PC-3 (cell line): Measurements from ENCODE around the gene UBE2S. TPM values are rescaled to one million over a fixed set of nuclear protein-coding genes. Genes with fewer than 3 reads are reported as not detected.

ENCODE experiments used
- ATAC-seq: fragments of 200-7000 bp; cut with Tn5 transposase; 2 replicates; pipeline ENCODE4 v1.9.1; 2020; ENCODE audit warnings: mild to moderate bottlenecking, moderate library complexity
- BruUV-seq: library from RNA; stranded (reverse); fragments of 400-500 nt; replicated peaks from 2 replicates; lab custom pipeline; 2021; lab: Mats Ljungman, UMichigan
- CTCF ChIA-PET: fragments of 300-600 bp; sonication (Branson Sonifier 250); formaldehyde crosslinking; loops from one replicate; lab custom pipeline; 2022; ENCODE audit warnings: antibody characterized with exemption; lab: Charles Lee
- POLR2A ChIA-PET: fragments of 300-600 bp; sonication (Branson Sonifier 250); formaldehyde crosslinking; loops from one replicate; lab custom pipeline; 2022; ENCODE audit warnings: antibody characterized with exemption; ENCODE audit not compliant: unreplicated experiment; lab: Charles Lee
- DNase-seq: peaks from one replicate; pipeline ENCODE4 v3.0.0-alpha.2; 2015
- H2AFZ ChIP-seq: fragments of 300-600 bp; sonication (generic); 2 replicates; pipeline ENCODE4 v1.6.0; 2016; ENCODE audit warnings: antibody characterized with exemption, low read length
- H3F3A ChIP-seq: fragments of 300-600 bp; sonication (generic); one replicate; pipeline ENCODE4 v1.6.0; 2017; ENCODE audit warnings: antibody characterized with exemption, low read length, control low read depth, mild to moderate bottlenecking; ENCODE audit not compliant: unreplicated experiment
- H3K27ac ChIP-seq: fragments of 300-600 bp; sonication (generic); 2 replicates; pipeline ENCODE4 v1.5.1; 2016; ENCODE audit warnings: mild to moderate bottlenecking, low read length
- H3K27me3 ChIP-seq: fragments of 300-600 bp; sonication (generic); 2 replicates; pipeline ENCODE4 v1.6.1; 2016; ENCODE audit warnings: low read length, mixed read lengths
- H3K36me3 ChIP-seq: fragments of 300-600 bp; sonication (generic); 2 replicates; pipeline ENCODE4 v1.6.1; 2016; ENCODE audit warnings: low read depth, mixed run types, low read length, mixed read lengths
- H3K4me1 ChIP-seq: fragments of 300-600 bp; sonication (generic); 2 replicates; pipeline ENCODE4 v1.5.1; 2016; ENCODE audit warnings: low read length; ENCODE audit not compliant: insufficient read depth
- H3K4me2 ChIP-seq: fragments of 300-600 bp; sonication (generic); 2 replicates; pipeline ENCODE4 v1.6.0; 2016; ENCODE audit warnings: low read length
- H3K4me3 ChIP-seq: fragments of 300-600 bp; sonication (generic); 2 replicates; pipeline ENCODE4 v1.5.1; 2016; ENCODE audit warnings: mild to moderate bottlenecking, low read length, mixed read lengths
- H3K79me2 ChIP-seq: fragments of 300-600 bp; sonication (generic); 2 replicates; pipeline ENCODE4 v1.6.1; 2017; ENCODE audit warnings: low read length, mixed read lengths
- H3K9ac ChIP-seq: fragments of 300-600 bp; sonication (generic); 2 replicates; pipeline ENCODE4 v1.6.0; 2016; ENCODE audit warnings: mild to moderate bottlenecking, low read length
- H3K9me2 ChIP-seq: fragments of 300-600 bp; sonication (generic); replicated peaks from 2 replicates; pipeline ENCODE4 v1.6.1; 2016; ENCODE audit warnings: mixed run types, low read length, mixed read lengths
- H3K9me3 ChIP-seq: fragments of 300-600 bp; sonication (generic); 2 replicates; pipeline ENCODE4 v1.6.1; 2016; ENCODE audit warnings: low read length, mixed read lengths
- H4K20me1 ChIP-seq: fragments of 300-600 bp; sonication (generic); 2 replicates; pipeline ENCODE4 v1.6.1; 2016; ENCODE audit warnings: low read length, mixed read lengths
- EZH2 ChIP-seq: fragments of 300-600 bp; sonication (generic); IDR thresholded peaks from one replicate; pipeline ENCODE4 v1.6.1; 2017; ENCODE audit warnings: antibody characterized with exemption, mild to moderate bottlenecking, low read length; ENCODE audit not compliant: unreplicated experiment
- EZH2phosphoT487 ChIP-seq: fragments of 300-600 bp; sonication (generic); IDR thresholded peaks from 2 replicates; pipeline ENCODE4 v1.6.1; 2018; ENCODE audit warnings: mild to moderate bottlenecking, antibody characterized with exemption, low read length, borderline replicate concordance
- intact Hi-C: fragments of 100-400 bp; cut with micrococcal nuclease; formaldehyde crosslinking; loops from 2 replicates; pipeline ENCODE4 v1.9.0; 2023
- total RNA-seq: library from RNA; depleted of rRNA; stranded (reverse); fragments of >200 nt; gene quantifications from 2 replicates; pipeline ENCODE4 v1.2.3, GENCODE V29; 2014
- TF ChIP-seq, protein P1 (sequence below): fragments of 300-600 bp; sonication (generic); conservative IDR thresholded peaks from 2 replicates; pipeline ENCODE4 v1.5.1; 2017; ENCODE audit warnings: antibody characterized with exemption, low read depth, mild to moderate bottlenecking, low read length

The UBE2S gene
- total RNA-seq, 1 experiment from 2014 or later: 2,245 TPM

DNA sequence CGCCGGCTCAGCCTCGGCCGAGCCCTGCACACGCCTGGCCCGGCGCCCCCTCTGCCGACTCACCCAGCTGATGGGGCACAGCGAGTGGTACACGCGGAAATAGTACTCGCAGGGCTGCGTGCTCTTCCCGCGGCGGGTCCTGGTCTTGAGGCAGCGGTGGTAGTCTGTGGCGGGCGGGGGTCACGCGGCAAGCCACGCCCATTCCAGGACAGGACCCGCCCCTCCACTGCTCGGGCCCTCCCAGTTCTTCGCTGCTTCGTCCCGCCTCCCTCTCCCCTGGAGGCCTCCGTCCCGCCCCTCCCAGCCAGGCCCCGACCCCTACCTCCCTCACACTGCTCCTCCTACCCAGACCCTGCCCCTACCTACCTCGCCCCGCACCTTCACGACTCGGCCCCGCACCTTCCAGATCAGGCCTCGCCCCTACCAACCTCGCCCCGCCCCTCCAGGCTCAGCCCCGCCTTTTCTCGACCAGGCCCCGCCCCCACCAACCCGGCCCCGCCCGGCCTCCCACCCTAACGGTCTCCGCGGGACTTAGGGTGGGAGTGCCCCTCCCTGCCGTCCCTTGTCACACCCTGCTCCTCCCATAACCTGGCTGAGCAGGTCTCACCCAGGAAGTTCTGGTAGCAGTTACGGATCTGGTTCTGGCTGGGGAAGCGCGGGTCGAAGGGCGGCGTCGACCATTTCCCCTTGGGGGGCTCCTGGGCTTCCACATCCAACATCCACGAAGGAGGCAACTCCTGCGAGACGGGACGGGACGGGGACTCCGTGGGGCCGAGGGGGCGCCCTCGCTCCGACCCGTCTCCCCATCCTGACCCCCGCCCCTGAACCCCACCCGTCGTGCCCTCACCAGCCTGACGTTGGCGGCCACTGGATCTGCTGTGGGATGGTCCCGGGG, 53.5 kb downstream of the UBE2S start:
- peak; percentile 81 for ATAC-seq
- H3K27me3 ChIP-seq: peaks cover 17% of the 10 kb centered on the region
- CTCF ChIA-PET: no interaction called here
- H3K9ac ChIP-seq: peak overlapping the region; percentile 48
- no peaks in the 10 kb centered on the region for H3K36me3 ChIP-seq
- no peaks in the 10 kb centered on the region for H3K79me2 ChIP-seq
- DNase-seq: peak; percentile 65
- H3K27ac ChIP-seq: no peak overlapping the region
- intact Hi-C loops: loop anchor here (2.0 kb wide), 1 partner anchor 15 kb away; the partner anchor contains the start of gene KMT5C
- no peaks in the 10 kb centered on the region for H3K9me2 ChIP-seq
- no peaks in the 10 kb centered on the region for H3K9me3 ChIP-seq
- H3K4me2 ChIP-seq: peak overlapping the region; percentile 91
- H4K20me1 ChIP-seq: no peaks in the 10 kb centered on the region
- no peaks in the 10 kb centered on the region for H3F3A ChIP-seq
- peaks cover 45% of the 10 kb centered on the region for H3K4me1 ChIP-seq
- peak overlapping the region; percentile 70 for H2AFZ ChIP-seq
- TF ChIP-seq EZH2 (no peak), EZH2phosphoT487 (no peak)
- TF ChIP-seq, protein P1, sequence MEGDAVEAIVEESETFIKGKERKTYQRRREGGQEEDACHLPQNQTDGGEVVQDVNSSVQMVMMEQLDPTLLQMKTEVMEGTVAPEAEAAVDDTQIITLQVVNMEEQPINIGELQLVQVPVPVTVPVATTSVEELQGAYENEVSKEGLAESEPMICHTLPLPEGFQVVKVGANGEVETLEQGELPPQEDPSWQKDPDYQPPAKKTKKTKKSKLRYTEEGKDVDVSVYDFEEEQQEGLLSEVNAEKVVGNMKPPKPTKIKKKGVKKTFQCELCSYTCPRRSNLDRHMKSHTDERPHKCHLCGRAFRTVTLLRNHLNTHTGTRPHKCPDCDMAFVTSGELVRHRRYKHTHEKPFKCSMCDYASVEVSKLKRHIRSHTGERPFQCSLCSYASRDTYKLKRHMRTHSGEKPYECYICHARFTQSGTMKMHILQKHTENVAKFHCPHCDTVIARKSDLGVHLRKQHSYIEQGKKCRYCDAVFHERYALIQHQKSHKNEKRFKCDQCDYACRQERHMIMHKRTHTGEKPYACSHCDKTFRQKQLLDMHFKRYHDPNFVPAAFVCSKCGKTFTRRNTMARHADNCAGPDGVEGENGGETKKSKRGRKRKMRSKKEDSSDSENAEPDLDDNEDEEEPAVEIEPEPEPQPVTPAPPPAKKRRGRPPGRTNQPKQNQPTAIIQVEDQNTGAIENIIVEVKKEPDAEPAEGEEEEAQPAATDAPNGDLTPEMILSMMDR: no peak
- no TSS peak for BruUV-seq
- H3K4me3 ChIP-seq: peak overlapping the region; percentile 68
- POLR2A ChIA-PET: no interaction called here

DNA sequence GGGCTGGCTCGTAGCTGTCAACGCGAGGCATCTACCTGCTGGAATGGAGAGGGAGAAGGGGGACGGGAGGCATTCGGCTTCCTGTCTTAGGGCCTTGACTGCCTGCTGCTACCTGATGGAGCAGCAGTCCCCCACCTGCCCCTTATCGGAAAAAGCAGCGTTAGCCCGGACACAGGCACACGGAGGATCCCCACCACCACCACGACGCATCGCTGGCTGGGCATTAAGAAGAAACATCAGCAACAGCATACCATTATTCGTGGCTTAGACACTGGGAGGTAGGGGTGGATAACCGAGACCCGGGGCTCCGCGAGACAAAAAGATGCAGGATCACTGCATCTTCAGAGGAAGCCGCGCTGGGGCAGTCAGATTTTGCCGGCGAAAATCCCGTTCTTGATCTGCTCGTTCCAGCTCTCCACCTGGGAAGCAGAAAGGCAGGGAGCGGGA, 54.2 kb downstream of the UBE2S start:
- ChIA-PET CTCF (no interaction called here), POLR2A (interaction anchor here (0.6 kb wide), 1 partner anchor 94 kb away, joined by 7 read pairs; no protein-coding TSS in a partner anchor)
- DNase-seq: peak; percentile 39
- no peaks in the 10 kb centered on the region for H3K36me3 ChIP-seq
- H3F3A ChIP-seq: no peaks in the 10 kb centered on the region
- TF ChIP-seq EZH2phosphoT487 (no peak), EZH2 (no peak)
- TF ChIP-seq, protein P1: no peak
- H3K9ac ChIP-seq: peak overlapping the region; percentile 48
- H3K9me3 ChIP-seq: no peaks in the 10 kb centered on the region
- H3K9me2 ChIP-seq: no peaks in the 10 kb centered on the region
- H3K79me2 ChIP-seq: no peaks in the 10 kb centered on the region
- H4K20me1 ChIP-seq: no peaks in the 10 kb centered on the region
- H3K4me1 ChIP-seq: peaks cover 45% of the 10 kb centered on the region
- peak overlapping the region; percentile 70 for H2AFZ ChIP-seq
- peak overlapping the region; percentile 91 for H3K4me2 ChIP-seq
- H3K27ac ChIP-seq: no peak overlapping the region
- H3K4me3 ChIP-seq: peak overlapping the region; percentile 68
- BruUV-seq: TSS peak; percentile 87
- intact Hi-C loops: no loop called here
- H3K27me3 ChIP-seq: peaks cover 17% of the 10 kb centered on the region
- 0 out of 2 replicates have a peak, but pooled peaks have one; percentile 0 for ATAC-seq
